Posterior cingulate gyrus (tissue), 11 donors: ENCODE data around the gene CNFN.

Source experiments
- DNase-seq, 10 donors: peaks; one replicate each; pipeline versions ENCODE4 v3.0.0 to v3.0.0-alpha.2; 2020 to 2021; ENCODE audit warnings: mixed read lengths in 3 of 10
- intact Hi-C: fragments of 100-400 bp; cut with DNase I; formaldehyde crosslinking; loops from one replicate; pipeline ENCODE4 v1.15.1; 2023

The CNFN gene

GRCh38 chr19:42411581-42412178 is 21.6 kb upstream of the CNFN start:
- peak in 2 of 10 donors; percentile 46 to 73 for DNase-seq
- intact Hi-C loops: no loop called here

GRCh38 chr19:42410371-42410770 is 20.3 kb upstream of the CNFN start:
- peak in 2 of 10 donors; percentile 74 to 75 for DNase-seq
- intact Hi-C loops: no loop called here

- DNase-seq: peak in 3 of 10 donors; percentile 45 to 86 (median 80)
- intact Hi-C loops: no loop called here
Observed at GRCh38 chr19:42409477-42409876, 19.4 kb upstream of the CNFN start.

- no peak for DNase-seq
- intact Hi-C loops: no loop called here
Observed at GRCh38 chr19:42407816-42408175, 17.7 kb upstream of the CNFN start.

- DNase-seq: peak in 2 of 10 donors; percentile 66 to 69
- intact Hi-C loops: no loop called here
Observed at GRCh38 chr19:42407085-42407815, 17.2 kb upstream of the CNFN start.

GRCh38 chr19:42406111-42406510 is 16.0 kb upstream of the CNFN start:
- intact Hi-C loops: no loop called here
- peak in 1 of 10 donors; percentile 62 for DNase-seq

GRCh38 chr19:42403586-42403985 is 13.5 kb upstream of the CNFN start:
- DNase-seq: no peak

GRCh38 chr19:42402376-42403116 is 12.4 kb upstream of the CNFN start:
- intact Hi-C loops: no loop called here
- DNase-seq: peak in 1 of 10 donors; percentile 86

More at GRCh38 chr19:42403586-42403985, 13.5 kb upstream of the CNFN start:
- intact Hi-C loops: no loop called here

GRCh38 chr19:42401365-42402303 is 11.5 kb upstream of the CNFN start:
- intact Hi-C loops: no loop called here
- peak; percentile 58 to 96 (median 81) for DNase-seq

GRCh38 chr19:42400404-42400803 is 10.3 kb upstream of the CNFN start:
- DNase-seq: no peak
- intact Hi-C loops: no loop called here

GRCh38 chr19:42397263-42398166 is 7.4 kb upstream of the CNFN start:
- DNase-seq: no peak
- intact Hi-C loops: loop anchor here (5.0 kb wide), 1 partner anchor 70 kb away; the partner anchor contains the start of gene MEGF8

GRCh38 chr19:42396381-42397262 is 6.5 kb upstream of the CNFN start:
- peak; percentile 97 to 100 (median 99) for DNase-seq
- intact Hi-C loops: loop anchor here (5.0 kb wide), 1 partner anchor 69 kb away; the partner anchor contains the start of gene MEGF8

- no peak for DNase-seq
Observed at GRCh38 chr19:42394751-42395150, 4.7 kb upstream of the CNFN start.

GRCh38 chr19:42392165-42392564 is 2.1 kb upstream of the CNFN start:
- DNase-seq: no peak
- intact Hi-C loops: no loop called here

More at GRCh38 chr19:42394751-42395150, 4.7 kb upstream of the CNFN start:
- intact Hi-C loops: loop anchor here (5.0 kb wide), 1 partner anchor 67 kb away; the partner anchor contains the start of gene MEGF8

- peak in 1 of 10 donors; percentile 79 for DNase-seq
- intact Hi-C loops: no loop called here
Observed at GRCh38 chr19:42388851-42389489, 1.1 kb downstream of the CNFN start.

GRCh38 chr19:42386974-42387707 is 3.0 kb downstream of the CNFN start:
- peak in 4 of 10 donors; percentile 30 to 91 (median 42) for DNase-seq
- intact Hi-C loops: no loop called here

GRCh38 chr19:42380155-42380554 is 9.9 kb downstream of the CNFN start:
- no peak for DNase-seq
- intact Hi-C loops: loop anchor here (5.0 kb wide), 1 partner anchor 38 kb away; no protein-coding TSS in a partner anchor
